Measurements from ENCODE around the gene MRPS30.
A peak's percentile ranks its signal among the peaks of the same experiment; 100 is the strongest.
"Not testable (repeated sequence)": the region's sequence is repeated elsewhere in the genome, so short reads cannot be mapped to it uniquely, and the experiment has no call there.

MRPS30 gene

DNA sequence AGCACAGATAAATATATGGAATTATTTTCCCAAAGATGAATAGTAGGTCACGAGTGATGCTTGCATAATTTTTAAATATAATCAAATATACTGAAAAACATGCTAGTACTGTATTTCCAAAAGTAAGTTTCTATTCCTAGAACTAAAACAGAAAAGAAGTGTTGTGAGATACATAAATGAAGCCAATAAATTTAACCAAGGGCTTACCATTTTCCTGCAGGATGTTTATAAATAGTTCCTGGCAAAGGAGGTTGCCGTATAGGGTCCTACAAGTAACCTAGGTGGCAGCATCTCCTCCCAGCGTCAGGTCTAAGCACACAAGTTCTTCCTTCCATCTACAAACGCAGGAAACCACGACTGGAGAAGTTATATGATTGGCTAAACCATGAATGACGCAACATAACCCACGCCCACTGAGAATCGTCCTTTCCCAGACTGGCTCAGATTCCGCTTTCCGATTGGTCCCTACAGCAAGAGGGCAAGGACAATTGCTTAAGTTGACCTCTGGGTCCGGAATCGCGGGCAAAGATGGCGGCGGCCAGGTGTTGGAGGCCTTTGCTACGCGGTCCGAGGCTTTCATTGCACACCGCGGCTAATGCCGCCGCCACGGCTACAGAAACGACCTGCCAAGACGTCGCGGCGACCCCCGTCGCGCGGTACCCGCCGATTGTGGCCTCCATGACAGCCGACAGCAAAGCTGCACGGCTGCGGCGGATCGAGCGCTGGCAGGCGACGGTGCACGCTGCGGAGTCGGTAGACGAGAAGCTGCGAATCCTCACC is at the start of gene MRPS30:
Gene MRPS30, plus strand, starts transcription at position 513 of the 780 bp plus-strand sequence. Its CDS starts 16 bp downstream, at position 529.
- DNase-seq (ENCODE audit: low spot score): peak; percentile 97

DNA sequence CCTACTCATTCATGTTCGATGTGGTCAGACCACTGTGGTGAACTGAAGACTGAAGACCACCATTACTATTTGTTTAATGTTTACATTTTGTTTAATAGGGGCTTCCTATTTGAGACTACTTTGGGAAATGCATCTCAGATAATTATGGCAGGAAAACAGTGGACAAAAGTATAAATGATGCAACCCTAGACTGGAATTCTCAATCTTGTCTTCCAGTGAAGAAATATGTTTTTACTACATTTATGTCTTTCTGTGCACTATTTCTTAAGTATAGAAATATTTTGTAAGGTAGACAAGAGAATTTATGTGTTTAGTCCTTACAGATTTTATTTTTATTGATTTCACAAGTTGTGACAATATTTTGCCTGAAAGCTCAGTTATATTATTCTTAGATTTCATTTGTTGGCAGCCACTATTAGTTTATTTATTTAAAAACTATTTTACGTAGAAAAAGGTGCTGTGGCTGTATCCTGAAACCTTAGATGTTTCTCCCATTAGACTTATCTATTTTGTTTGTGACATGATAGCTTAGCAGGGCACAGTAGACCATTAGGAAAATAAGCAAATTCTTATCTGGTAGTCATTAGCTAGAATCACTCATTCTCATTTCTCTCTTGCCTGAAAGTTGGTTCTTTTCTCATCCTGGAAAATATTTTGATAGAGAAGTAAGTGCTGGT is 39.4 kb upstream of the MRPS30 start:
- no peak for DNase-seq (ENCODE audit: low spot score)

DNA sequence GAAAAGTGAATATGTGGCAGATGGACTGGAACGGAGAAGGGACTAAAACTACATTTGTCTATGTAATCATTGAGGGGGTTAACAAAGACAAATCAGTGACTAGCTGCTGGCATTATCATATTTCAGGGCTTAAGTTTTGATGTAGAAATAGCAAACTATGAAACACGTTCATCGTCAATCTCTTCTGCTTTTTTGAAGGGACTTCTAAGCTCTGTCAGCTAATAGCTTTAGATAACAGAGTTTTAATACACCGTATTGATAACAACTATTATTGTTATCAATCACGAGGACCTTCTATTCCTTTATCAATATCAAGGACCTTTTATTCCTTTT is 38.9 kb upstream of the MRPS30 start:
- no peak for DNase-seq (ENCODE audit: low spot score)

DNA sequence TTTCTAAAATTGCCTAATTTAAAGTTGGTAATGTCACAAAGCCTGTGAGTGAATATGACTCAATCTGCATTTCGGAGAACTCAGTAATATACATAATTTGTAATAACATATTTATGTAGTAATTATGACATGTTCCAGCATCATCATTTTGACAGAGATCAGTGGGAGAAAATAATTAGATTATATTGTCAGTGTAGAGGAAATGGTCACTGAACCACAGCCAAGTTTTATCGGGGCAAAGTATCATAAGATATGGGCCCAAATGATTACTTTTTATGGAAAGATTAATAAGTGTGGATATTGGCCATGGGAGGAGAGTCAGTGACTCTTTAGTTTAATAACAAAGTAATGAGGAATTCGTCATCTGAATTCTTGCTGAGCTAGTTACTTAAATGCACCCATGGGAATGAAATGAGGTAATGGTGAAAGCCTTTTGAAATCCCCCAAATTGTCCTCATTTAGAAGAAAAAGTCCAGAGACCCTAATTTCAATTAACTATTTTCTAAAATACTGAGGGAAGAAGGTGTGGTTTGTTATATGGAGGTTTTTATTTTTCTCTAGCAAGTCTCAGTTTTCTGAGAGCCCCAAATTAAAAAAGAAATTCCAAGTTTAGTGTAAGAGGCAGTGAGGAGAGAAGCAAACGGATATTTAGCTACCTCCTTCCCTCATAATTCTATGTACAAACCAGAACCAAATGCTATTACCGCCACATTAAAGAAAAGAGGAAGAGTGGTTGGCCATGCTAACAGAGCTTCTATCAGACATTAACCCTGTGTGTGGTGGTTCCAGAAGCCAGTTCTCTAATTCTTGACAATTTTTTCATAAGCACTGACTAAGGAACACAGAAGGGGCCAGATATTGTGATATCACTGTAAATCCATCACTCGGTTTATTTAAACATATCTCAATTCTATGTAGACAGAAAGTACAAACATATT is 37.7 kb upstream of the MRPS30 start:
- no peak for DNase-seq (ENCODE audit: low spot score)

DNA sequence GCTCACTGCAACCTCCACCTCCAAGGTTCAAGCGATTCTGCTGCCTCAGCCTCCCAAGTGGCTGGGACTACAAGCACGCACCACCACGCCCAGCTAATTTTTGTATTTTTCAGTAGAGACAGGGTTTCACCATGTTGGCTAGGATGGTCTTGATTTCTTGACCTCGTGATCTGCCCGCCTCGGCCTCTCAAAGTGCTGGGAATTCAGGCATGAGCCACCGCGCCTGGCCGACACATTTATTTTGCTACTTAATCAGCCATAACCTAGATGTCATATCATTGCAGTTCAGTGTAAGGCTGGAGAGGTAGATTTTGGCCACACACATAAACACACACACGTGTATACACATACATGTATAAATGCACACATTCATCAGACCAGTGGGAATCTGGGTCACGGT is 36.4 kb upstream of the MRPS30 start:
- DNase-seq (ENCODE audit: low spot score): not testable (repeated sequence)

DNA sequence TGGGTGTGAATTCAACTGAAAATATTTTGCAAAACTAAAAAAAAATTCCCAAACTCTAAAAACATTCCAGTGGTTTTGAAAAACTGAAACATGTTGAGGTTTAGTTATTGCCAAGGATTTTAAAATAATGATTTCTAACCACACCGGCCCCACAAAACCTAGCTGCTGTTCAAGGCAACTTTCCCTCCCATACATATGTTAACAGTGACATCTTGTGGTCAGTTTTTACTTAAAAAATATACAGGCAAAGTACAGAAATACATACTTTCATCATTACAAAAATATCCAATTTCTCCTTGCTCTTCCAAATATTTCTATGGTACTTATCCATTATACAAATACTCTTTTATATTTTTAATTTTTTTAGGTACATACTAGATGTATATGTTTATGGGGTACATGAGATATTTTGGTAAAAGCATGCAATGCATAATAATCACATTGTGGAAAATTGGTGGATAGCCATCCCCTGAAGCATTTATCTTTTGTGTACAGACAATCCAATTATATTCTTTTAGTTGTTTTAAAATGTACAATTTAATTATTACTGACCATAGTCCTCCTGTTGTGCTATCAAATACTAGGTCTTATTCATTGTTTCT is 34.4 kb upstream of the MRPS30 start:
- peak; percentile 41 for DNase-seq (ENCODE audit: low spot score)

DNA sequence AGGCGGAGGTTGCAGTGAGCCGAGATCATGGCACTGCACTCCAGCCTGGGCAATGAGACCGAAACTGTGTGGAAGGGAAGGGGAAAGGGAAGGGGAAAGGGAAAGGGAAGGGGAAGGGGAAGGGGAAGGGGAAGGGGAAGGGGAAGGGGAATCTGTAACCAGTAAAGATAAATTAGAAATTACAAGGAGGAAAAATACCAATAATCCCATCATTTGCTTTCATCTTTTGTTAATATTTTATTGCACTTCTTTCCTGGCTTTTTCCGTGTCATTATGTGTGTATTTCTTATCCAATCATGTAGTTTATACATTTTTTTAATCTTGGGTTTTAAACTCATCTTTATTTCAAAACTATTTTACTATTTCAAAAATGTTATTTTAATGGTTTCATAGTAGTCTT is 29.6 kb upstream of the MRPS30 start:
- DNase-seq (ENCODE audit: low spot score): no peak

DNA sequence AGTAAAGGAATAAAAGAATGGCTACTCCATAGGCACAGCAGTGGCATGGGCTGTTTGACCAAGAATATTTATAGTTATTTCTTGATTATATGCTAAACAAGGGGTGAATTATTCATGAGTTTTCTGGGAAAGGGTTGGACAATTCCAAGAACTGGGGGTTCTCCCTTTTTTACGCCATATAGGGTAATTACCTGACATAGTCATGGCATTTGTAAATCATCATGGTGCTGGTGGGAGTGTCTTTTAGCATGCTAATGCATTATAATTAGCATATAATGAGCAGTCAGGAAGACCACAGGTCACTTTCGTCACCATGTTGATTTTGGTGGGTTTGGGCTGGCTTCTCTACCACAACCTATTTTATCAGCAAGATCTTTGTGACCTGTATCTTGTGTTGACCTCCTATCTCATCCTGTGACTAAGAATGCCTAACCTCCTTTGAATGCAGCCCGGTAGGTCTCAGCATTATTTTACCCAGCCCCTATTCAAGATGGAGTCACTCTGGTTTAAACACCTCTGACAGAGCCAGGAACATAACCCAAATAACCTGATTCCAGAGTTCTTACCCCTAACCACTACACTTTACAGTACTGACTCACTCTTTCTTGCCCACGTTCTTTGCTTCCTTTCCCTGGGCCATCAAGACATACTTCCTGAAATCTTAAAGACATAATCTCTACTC is 25.0 kb upstream of the MRPS30 start:
- no peak for DNase-seq (ENCODE audit: low spot score)

DNA sequence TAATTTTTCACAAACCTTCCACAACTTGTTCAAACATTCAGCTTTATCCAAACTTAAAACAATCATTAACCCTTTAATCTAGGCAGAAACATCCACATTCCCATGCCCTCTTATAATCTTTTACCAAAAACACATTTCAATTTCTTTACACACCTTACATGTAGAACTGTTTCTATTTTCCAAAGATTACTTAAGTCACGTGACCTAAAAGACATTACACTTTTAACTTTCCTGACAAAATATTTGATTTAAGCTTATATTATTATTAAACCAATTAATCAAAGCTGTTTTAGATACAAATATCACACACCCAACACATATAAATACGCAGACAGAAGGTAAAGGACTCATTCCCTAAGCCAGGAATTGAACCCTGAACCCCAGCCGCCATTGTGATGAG is 21.0 kb upstream of the MRPS30 start:
- DNase-seq (ENCODE audit: low spot score): no peak

DNA sequence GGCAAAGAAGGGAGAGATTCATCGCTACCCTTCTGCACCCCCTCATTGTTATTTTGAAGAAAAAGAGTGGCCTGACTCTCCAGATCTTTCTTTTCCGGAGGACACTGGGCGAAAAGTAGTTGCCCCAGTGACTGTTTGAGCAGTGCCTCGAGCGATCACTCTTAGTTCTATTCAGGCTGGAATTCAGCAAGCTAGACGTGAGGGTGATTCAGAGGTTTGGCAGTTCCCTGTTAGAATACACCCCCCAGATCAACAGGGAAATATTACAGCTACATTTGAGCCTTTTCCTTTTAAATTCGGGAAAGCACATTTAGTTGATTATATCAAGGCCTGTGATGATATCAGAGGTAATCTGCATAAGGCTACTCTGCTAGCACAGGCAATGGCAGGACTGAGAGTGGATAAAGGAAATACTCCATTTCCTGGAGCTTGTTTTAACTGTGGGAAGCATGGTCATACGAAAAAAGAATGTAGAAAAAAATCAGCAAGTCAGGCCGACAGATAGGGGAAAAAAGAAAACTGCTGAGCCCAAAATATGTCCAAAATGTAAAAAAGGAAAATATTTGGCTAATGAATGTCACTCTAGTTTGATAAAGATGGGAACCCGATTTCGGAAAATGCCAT is 19.3 kb upstream of the MRPS30 start:
- not testable (repeated sequence) for DNase-seq (ENCODE audit: low spot score)

DNA sequence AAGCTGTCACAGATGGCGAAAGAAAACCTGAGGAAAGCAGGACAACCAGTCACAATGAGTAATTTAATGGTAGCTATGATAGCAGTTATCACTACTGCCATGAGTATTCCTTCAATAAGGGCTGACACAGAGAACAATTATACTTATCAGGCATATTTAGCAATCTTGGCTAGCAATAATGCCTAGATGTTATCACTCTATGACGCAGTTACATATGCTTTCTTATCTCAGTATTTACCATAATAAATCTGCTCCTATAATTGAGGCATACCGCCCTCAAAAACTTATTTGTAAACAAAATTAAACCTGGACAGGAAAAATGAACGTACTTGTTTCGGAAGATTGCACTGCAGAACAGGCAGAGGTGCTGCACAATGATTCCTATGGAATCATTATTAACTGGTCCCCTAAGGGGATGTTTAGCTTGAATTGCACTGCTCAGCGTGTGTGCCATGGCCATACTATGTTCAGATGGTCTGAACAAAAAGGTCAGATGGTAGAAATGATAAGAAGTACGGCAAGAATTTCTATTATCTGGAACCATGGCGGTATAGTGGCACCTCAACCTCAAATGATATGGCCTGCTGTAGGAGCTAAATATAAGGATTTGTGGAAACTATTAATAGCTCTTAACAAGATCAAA is 16.6 kb upstream of the MRPS30 start:
- not testable (repeated sequence) for DNase-seq (ENCODE audit: low spot score)

DNA sequence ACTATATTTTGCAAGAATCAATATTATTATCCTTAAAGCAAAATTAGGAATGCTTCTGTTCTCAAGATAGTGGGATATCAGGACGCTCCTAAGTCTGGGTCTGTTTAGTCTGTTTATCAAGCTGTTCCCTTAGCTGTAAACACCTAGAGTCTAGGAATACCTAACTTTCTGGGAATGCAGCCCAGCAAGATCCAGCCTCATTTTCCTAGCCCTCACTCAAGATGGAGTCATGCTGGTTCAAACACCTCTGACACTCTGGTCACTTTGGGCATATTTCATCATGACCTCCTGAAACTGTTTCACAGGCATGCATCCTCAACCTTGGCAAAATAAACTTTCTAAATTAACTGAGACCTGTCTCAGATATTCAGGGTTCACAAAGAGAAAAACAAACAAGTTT is 14.4 kb upstream of the MRPS30 start:
- DNase-seq (ENCODE audit: low spot score): no peak

DNA sequence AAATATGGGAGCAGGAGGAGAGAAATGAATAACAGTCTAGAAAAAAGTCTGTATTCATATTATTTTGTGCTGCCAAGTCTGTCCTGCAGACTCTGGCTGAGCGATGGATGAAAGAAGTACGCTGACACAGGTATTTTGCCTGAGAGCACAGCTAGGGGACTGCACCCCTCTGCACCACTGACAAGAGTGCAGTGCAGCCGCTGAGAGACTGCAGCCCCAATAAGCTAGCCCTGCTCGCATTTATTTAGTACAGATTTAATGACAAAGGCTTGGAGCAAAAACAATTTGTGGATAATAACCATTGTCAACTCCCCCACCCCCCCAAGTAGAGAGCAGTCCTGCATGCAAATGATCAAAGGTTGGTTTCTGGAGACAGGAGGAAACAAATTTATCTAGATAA is 13.3 kb upstream of the MRPS30 start:
- no peak for DNase-seq (ENCODE audit: low spot score)

DNA sequence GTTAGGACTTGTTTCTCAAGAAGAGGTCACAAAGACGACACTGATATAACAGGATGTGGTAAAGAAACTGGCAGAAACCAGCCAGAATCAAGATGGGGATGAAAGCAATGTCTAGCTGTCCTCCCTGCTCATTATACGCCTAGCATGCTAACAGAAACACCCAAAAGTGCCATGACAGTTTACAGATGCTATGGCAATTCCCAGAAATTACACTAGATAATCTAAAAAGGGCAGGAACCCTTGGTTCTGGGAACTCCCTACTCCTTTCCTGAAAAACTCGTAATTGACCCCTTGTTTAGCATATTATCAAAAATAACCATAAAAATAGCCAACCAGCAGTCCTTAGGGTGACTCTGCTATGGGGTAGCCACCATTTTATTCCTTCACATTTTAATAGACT is 10.9 kb upstream of the MRPS30 start:
- DNase-seq (ENCODE audit: low spot score): peak; percentile 58

DNA sequence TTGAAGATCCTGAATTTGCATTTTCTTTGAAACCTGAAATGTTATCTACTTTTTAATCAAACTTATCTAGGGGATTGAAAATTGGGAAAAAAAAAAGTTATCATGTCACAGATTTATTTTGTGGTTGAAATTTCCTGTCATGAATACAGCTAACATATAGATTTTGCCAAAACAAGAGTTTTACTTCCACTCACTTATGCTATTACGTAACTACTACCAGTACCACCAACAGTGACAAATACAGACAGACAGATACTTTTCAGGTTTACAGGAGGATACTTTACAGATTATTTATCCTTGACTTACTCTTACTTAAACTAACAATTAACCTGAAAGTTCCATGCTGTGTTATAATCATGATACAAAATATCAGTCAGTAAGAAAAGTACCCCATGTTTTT is 6.8 kb upstream of the MRPS30 start:
- no peak for DNase-seq (ENCODE audit: low spot score)

DNA sequence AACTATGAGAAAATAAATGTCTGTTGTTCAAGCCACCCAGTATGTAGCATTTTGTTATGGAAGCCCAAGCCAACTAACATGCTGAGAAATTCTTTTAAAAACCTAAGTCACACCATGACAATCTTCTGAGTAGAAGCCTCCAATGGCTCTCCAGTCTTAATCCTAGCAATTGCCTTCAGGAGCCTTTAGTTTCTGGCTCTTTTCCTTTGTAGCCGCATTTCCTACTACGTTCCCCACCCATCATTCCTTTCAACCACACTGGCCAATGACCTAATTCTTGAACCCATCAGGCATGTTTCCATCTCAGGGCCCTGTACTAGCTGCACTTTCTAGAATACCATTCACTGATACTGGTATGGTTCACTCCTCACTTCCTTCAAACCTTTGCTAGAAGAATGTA is 2.1 kb upstream of the MRPS30 start:
- DNase-seq (ENCODE audit: low spot score): no peak

DNA sequence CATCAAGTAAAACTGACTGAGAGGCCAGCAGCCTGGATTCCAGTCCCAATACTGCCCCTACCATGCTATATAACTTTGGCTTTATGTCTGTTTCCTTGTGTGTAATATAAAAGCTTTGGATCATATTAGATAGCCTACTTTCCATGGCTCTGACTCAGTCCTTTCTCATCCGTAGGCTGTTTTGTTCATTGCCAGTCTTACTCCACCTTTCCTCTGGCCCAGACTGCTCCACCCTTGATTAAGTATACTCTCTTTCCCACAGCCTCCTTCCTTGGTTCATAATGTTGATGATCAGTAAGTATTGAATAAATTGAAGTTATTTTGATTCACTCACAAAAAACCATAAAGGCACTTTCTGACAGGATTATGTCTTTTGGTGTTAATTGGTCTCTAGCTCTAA is 1.5 kb upstream of the MRPS30 start:
- no peak for DNase-seq (ENCODE audit: low spot score)

DNA sequence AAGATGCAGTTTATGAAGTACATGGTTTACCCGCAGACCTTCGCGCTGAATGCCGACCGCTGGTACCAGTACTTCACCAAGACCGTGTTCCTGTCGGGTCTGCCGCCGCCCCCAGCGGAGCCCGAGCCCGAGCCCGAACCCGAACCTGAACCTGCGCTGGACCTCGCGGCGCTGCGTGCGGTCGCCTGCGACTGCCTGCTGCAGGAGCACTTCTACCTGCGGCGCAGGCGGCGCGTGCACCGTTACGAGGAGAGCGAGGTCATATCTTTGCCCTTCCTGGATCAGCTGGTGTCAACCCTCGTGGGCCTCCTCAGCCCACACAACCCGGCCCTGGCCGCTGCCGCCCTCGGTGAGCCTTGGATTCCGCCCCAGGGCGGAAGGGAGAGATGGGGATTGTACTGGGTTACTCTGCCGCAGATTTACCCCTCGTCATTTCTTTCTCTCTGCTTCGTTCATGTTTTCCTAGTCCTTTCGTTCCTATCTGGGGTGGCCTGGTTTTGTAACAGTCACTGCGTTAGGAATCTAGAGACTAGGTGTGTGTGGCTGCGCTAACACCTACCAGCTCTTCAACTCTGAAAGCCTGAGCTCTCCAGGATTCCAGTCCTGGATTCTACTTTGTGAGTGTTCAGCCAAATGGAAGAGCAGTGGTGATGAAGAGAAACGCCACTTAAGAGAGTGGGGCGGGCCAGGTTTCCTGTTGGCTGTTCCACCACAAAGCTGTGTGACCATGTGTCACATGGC is 638 bp downstream of the MRPS30 start:
- peak; percentile 25 for DNase-seq (ENCODE audit: low spot score)

DNA sequence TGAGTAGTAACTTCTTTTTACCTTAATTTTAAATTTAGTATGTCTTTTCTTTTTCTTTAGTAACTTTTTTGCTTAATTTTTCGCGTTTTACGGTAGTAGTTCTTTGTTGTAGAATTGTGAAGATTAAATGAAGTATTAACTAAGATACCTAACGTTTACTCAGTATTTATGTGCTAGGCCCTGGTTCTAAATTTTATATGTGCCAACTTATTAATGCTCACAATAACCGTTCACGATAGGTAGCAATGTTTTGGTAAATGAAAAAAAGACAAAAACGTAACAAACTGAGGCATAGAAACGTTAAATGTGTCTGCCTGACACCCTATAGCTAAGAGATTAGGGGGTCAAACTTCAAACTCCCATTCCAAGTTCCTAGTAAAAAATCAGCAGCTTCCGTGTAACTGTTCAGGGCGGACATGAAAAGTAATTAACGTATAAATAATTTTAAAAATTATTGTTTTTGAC is 1.2 kb downstream of the MRPS30 start:
- no peak for DNase-seq (ENCODE audit: low spot score)

DNA sequence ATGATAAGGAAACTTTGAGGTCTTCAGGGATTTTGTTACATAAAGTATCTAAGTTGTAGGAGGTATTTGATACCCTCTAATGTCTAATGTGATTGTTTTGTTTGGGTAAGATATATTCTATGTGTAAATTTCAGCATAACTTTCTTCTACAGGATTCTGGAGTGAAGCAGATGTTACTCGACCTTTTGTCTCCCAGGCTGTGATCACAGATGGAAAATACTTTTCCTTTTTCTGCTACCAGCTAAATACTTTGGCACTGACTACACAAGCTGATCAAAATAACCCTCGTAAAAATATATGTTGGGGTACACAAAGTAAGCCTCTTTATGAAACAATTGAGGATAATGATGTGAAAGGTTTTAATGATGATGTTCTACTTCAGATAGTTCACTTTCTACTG is 6.0 kb downstream of the MRPS30 start:
- no peak for DNase-seq (ENCODE audit: low spot score)
